Measurements from ENCODE around the gene NEURL1B.
"Not testable (repeated sequence)": the region's sequence is repeated elsewhere in the genome, so short reads cannot be mapped to it uniquely, and the experiment has no call there.

NEURL1B gene

GRCh38 chr5:172696171-172696849 is 55.2 kb downstream of the NEURL1B start:
- DNase-seq (ENCODE audit: low spot score) = no peak

- peak; percentile 81 for DNase-seq (ENCODE audit: low spot score)
Measured at GRCh38 chr5:172697123-172698121, 56.4 kb downstream of the NEURL1B start.

- DNase-seq (ENCODE audit: low spot score) = no peak
Measured at GRCh38 chr5:172699423-172699822, 58.4 kb downstream of the NEURL1B start.

GRCh38 chr5:172699999-172700364 is 58.9 kb downstream of the NEURL1B start:
- no peak for DNase-seq (ENCODE audit: low spot score)

- no peak for DNase-seq (ENCODE audit: low spot score)
Measured at GRCh38 chr5:172700365-172701290, 59.6 kb downstream of the NEURL1B start.

GRCh38 chr5:172701291-172701656 is 60.2 kb downstream of the NEURL1B start:
- DNase-seq (ENCODE audit: low spot score) = no peak

GRCh38 chr5:172703952-172704351 is 62.9 kb downstream of the NEURL1B start:
- DNase-seq (ENCODE audit: low spot score) = no peak

- DNase-seq (ENCODE audit: low spot score) = no peak
Measured at GRCh38 chr5:172705576-172706084, 64.6 kb downstream of the NEURL1B start.

- DNase-seq (ENCODE audit: low spot score) = no peak
Measured at GRCh38 chr5:172706796-172707195, 65.7 kb downstream of the NEURL1B start.

GRCh38 chr5:172707285-172708182 is 66.5 kb downstream of the NEURL1B start:
- DNase-seq (ENCODE audit: low spot score) = peak; percentile 56

- no peak for DNase-seq (ENCODE audit: low spot score)
Measured at GRCh38 chr5:172708183-172708505, 67.1 kb downstream of the NEURL1B start.

- no peak for DNase-seq (ENCODE audit: low spot score)
Measured at GRCh38 chr5:172710676-172711075, 69.6 kb downstream of the NEURL1B start.

GRCh38 chr5:172711321-172711861 is 70.3 kb downstream of the NEURL1B start:
- not testable (repeated sequence) for DNase-seq (ENCODE audit: low spot score)

- no peak for DNase-seq (ENCODE audit: low spot score)
Measured at GRCh38 chr5:172712610-172713009, 71.5 kb downstream of the NEURL1B start.

GRCh38 chr5:172713113-172713808 is 72.2 kb downstream of the NEURL1B start:
- no peak for DNase-seq (ENCODE audit: low spot score)

- no peak for DNase-seq (ENCODE audit: low spot score)
Measured at GRCh38 chr5:172713809-172714490, 72.9 kb downstream of the NEURL1B start.

GRCh38 chr5:172714491-172715420 is 73.7 kb downstream of the NEURL1B start:
- peak; percentile 76 for DNase-seq (ENCODE audit: low spot score)

GRCh38 chr5:172715421-172715780 is 74.3 kb downstream of the NEURL1B start:
- DNase-seq (ENCODE audit: low spot score) = no peak

All from HuH-7.5 (cell line).